Measurements from ENCODE around the gene PEAK1.
"Not testable (repeated sequence)": the region's sequence is repeated elsewhere in the genome, so short reads cannot be mapped to it uniquely, and the experiment has no call there.

The PEAK1 gene

GRCh38 chr15:77173487-77173886 lies 246.4 kb downstream of the PEAK1 start:
- H3K4me3 Mint-ChIP-seq, result no peak overlapping the region
- peaks cover 6% of the 10 kb centered on the region for H3K36me3 Mint-ChIP-seq (ENCODE audit: low read depth)
- no peaks in the 10 kb centered on the region for H3K4me1 Mint-ChIP-seq (ENCODE audit: low read depth)
- H3K27ac Mint-ChIP-seq, result no peak overlapping the region
- no peaks in the 10 kb centered on the region for H3K27me3 Mint-ChIP-seq (ENCODE audit: low read depth)
- H3K9me3 Mint-ChIP-seq, result no peaks in the 10 kb centered on the region

- Mint-ChIP-seq H3K4me1 (ENCODE audit: low read depth) (no peaks in the 10 kb centered on the region), H3K27me3 (ENCODE audit: low read depth) (no peaks in the 10 kb centered on the region), H3K27ac (no peak overlapping the region), H3K36me3 (ENCODE audit: low read depth) (peaks cover 6% of the 10 kb centered on the region), H3K9me3 (no peaks in the 10 kb centered on the region), H3K4me3 (no peak overlapping the region)
These were observed 248.5 kb downstream of the PEAK1 start for GRCh38 chr15:77171221-77171967.

- Mint-ChIP-seq H3K9me3 (no peaks in the 10 kb centered on the region), H3K27me3 (ENCODE audit: low read depth) (no peaks in the 10 kb centered on the region), H3K36me3 (ENCODE audit: low read depth) (peaks cover 6% of the 10 kb centered on the region), H3K4me3 (no peak overlapping the region), H3K4me1 (ENCODE audit: low read depth) (peaks cover 8% of the 10 kb centered on the region), H3K27ac (no peak overlapping the region)
These were observed 251.3 kb downstream of the PEAK1 start for GRCh38 chr15:77168616-77169015.

GRCh38 chr15:77168141-77168540 lies 251.8 kb downstream of the PEAK1 start:
- no peak overlapping the region for H3K27ac Mint-ChIP-seq
- H3K4me1 Mint-ChIP-seq (ENCODE audit: low read depth), result peaks cover 8% of the 10 kb centered on the region
- H3K4me3 Mint-ChIP-seq, result no peak overlapping the region
- H3K36me3 Mint-ChIP-seq (ENCODE audit: low read depth), result peaks cover 6% of the 10 kb centered on the region
- H3K9me3 Mint-ChIP-seq, result no peaks in the 10 kb centered on the region
- H3K27me3 Mint-ChIP-seq (ENCODE audit: low read depth), result no peaks in the 10 kb centered on the region

DNA sequence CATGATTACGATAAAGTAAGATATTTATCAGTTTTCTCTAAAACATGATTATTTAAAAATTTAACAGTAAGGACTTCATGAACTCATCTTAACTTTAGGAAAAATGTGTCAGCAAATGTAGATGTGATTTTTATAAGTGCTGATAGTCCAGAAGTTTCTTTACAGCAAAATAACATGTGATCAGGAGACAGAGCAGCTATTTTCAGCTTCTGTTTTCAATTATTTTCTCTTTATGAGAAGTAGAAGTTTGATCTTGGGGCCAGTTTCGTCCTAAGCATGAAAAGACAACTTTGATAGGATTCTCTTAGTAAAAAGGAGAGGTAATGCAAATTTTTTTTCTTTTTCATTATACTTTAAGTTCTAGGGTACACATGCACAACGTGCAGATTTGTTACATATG lies 252.5 kb downstream of the PEAK1 start:
- peaks cover 6% of the 10 kb centered on the region for H3K36me3 Mint-ChIP-seq (ENCODE audit: low read depth)
- peaks cover 8% of the 10 kb centered on the region for H3K4me1 Mint-ChIP-seq (ENCODE audit: low read depth)
- H3K27ac Mint-ChIP-seq, result no peak overlapping the region
- H3K27me3 Mint-ChIP-seq (ENCODE audit: low read depth), result no peaks in the 10 kb centered on the region
- no peaks in the 10 kb centered on the region for H3K9me3 Mint-ChIP-seq
- H3K4me3 Mint-ChIP-seq, result no peak overlapping the region

DNA sequence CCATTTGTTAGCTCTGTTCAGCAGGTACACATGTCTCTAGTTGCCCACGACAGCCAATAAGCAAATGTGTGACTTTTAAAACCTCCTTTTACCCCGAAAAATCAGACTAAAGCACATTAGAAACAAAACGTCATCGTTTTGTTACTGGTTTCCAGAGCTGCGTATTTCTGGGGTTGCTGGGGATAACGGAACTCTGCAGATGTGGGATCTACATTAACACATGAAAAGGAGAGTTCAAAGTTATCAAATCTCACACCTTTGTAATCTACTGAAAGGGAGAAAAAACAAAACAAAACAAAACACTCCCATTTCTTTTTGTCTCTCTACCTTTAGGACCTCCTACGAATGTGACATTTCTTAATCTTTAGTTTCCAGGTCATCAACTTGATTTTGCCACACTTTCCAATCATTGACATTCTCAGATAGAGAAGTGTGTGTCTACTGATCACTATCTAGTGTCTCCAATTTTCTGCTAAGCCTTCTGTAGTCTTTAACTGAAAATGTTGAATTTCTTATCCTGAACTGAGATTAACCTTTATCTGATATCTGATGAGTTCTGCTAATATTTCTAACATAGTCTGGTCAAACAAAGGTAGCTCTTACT lies 256.0 kb downstream of the PEAK1 start:
- peaks cover 14% of the 10 kb centered on the region for H3K4me1 Mint-ChIP-seq (ENCODE audit: low read depth)
- no peaks in the 10 kb centered on the region for H3K27me3 Mint-ChIP-seq (ENCODE audit: low read depth)
- no peak overlapping the region for H3K27ac Mint-ChIP-seq
- no peaks in the 10 kb centered on the region for H3K9me3 Mint-ChIP-seq
- H3K4me3 Mint-ChIP-seq, result no peak overlapping the region
- no peaks in the 10 kb centered on the region for H3K36me3 Mint-ChIP-seq (ENCODE audit: low read depth)

DNA sequence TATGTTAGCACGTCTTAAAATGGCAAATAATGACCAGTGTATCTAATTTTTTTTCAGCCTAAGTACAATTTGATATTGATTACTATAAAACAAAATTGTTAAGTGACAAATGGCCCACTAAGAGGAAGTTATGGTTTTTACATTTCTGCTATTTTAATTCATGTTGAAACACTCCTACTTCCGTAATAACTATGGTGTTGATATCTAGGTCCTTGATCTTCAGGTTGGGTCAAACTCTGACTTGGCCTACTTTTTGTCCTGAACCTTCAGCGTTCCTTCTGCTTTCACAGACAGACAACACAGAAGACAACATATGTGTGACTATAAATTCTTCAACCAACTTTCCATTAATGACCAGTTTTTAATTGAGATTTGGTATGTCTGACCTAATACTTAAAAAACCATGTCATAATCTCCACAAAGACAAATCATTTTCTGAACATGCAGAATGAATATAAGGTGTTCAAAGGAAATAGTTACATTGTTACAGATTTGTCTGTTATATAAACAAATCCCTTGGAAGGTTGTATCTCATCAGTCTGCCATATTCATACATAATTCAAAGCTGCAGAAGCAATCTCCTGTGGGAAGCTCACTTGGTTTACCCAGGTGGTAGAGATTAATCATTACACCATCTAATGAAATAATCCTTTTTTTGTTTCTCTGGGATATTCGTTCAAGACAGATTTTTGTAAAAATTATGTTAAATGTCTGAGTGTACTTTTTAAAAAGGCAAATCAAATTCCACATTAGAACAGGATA lies 256.9 kb downstream of the PEAK1 start:
- no peak overlapping the region for H3K4me3 Mint-ChIP-seq
- H3K27me3 Mint-ChIP-seq (ENCODE audit: low read depth), result no peaks in the 10 kb centered on the region
- H3K4me1 Mint-ChIP-seq (ENCODE audit: low read depth), result peaks cover 14% of the 10 kb centered on the region
- no peaks in the 10 kb centered on the region for H3K36me3 Mint-ChIP-seq (ENCODE audit: low read depth)
- no peaks in the 10 kb centered on the region for H3K9me3 Mint-ChIP-seq
- H3K27ac Mint-ChIP-seq, result no peak overlapping the region

DNA sequence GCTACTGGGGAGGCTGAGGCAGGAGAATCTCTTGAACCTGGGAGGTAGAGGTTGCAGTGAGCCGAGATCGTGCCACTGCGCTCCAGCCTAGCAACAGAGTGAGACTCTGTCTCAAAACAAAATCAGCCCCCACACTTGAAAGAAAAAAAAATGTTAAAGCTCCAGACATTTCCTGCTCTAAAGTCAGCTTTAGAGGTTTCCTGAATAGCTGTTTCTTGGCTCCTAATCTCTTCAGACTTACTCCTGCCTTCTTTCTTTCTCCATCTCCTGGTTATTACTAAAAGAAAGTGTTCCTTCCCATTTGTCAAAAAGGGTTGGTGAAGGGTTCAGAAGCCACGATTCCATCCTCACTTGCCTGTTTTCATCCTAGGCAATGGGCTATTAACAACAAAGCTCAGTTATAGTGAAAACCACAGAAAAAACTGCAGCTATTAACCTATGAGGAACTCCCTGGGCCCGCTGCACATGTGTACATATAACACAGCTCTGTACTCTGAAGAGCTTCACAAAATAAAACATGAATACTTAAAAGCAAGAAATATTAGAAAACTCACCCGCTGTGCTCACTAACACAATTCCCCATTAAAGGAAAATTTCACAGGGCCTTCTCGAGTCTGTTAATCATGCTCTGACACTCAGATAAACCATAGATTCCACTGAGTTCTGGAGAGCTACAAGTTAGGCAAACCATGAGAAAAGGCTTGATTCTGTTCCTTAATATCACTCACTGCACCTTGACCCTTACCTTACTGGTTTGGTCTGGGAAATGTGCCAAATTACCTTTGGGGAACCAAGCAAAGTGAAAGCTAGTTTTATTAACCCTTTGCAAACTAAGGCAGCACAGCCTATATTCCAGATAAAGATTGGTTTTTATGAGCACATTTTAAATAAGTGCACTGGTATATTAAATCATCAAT lies 259.1 kb downstream of the PEAK1 start:
- H3K36me3 Mint-ChIP-seq (ENCODE audit: low read depth), result peaks cover 9% of the 10 kb centered on the region
- peaks cover 15% of the 10 kb centered on the region for H3K4me1 Mint-ChIP-seq (ENCODE audit: low read depth)
- no peak overlapping the region for H3K27ac Mint-ChIP-seq
- H3K9me3 Mint-ChIP-seq, result no peaks in the 10 kb centered on the region
- no peak overlapping the region for H3K4me3 Mint-ChIP-seq
- H3K27me3 Mint-ChIP-seq (ENCODE audit: low read depth), result no peaks in the 10 kb centered on the region

GRCh38 chr15:77156000-77156399 lies 263.9 kb downstream of the PEAK1 start:
- H3K27ac Mint-ChIP-seq; H3K4me1 Mint-ChIP-seq (ENCODE audit: low read depth): not testable (repeated sequence)

DNA sequence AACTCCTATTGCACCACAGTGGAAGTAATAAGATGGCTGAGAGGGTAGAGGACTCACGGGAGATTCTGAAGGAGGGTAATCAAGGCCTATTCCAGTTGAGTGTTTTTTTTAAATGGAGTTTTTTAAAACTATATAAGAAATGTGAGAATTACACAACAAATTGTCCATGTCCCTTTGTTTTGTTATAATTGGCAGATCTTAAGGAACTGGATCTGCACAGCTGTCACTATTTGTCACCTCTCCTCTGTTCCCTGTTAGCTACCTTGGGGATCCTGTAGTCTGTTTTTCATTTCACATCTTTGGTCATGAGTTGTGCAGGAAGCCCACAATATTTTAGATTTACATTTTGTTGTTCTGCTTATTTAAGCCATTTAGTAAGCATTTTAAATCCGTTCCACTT lies 271.7 kb downstream of the PEAK1 start:
- no peak overlapping the region for H3K4me3 Mint-ChIP-seq
- H3K4me1 Mint-ChIP-seq (ENCODE audit: low read depth), result no peaks in the 10 kb centered on the region
- H3K27me3 Mint-ChIP-seq (ENCODE audit: low read depth), result no peaks in the 10 kb centered on the region
- peaks cover 7% of the 10 kb centered on the region for H3K36me3 Mint-ChIP-seq (ENCODE audit: low read depth)
- H3K9me3 Mint-ChIP-seq, result peaks cover 5% of the 10 kb centered on the region
- H3K27ac Mint-ChIP-seq, result no peak overlapping the region

More at GRCh38 chr15:77156000-77156399, 263.9 kb downstream of the PEAK1 start:
- H3K9me3 Mint-ChIP-seq; H3K27me3 Mint-ChIP-seq (ENCODE audit: low read depth); H3K4me3 Mint-ChIP-seq: not testable (repeated sequence)
- peaks cover 12% of the 10 kb centered on the region for H3K36me3 Mint-ChIP-seq (ENCODE audit: low read depth)

- H3K27me3 Mint-ChIP-seq (ENCODE audit: low read depth), result no peaks in the 10 kb centered on the region
- no peak overlapping the region for H3K4me3 Mint-ChIP-seq
- H3K4me1 Mint-ChIP-seq (ENCODE audit: low read depth), result no peaks in the 10 kb centered on the region
- peaks cover 13% of the 10 kb centered on the region for H3K9me3 Mint-ChIP-seq
- H3K36me3 Mint-ChIP-seq (ENCODE audit: low read depth), result peaks cover 16% of the 10 kb centered on the region
- no peak overlapping the region for H3K27ac Mint-ChIP-seq
These were observed 274.5 kb downstream of the PEAK1 start for GRCh38 chr15:77145370-77145769.

- peaks cover 16% of the 10 kb centered on the region for H3K36me3 Mint-ChIP-seq (ENCODE audit: low read depth)
- no peaks in the 10 kb centered on the region for H3K4me1 Mint-ChIP-seq (ENCODE audit: low read depth)
- H3K27ac Mint-ChIP-seq, result no peak overlapping the region
- no peaks in the 10 kb centered on the region for H3K27me3 Mint-ChIP-seq (ENCODE audit: low read depth)
- peaks cover 18% of the 10 kb centered on the region for H3K9me3 Mint-ChIP-seq
- no peak overlapping the region for H3K4me3 Mint-ChIP-seq
These were observed 275.3 kb downstream of the PEAK1 start for GRCh38 chr15:77144492-77145070.

GRCh38 chr15:77144026-77144425 lies 275.9 kb downstream of the PEAK1 start:
- Mint-ChIP-seq H3K4me3 (no peak overlapping the region), H3K36me3 (ENCODE audit: low read depth) (peaks cover 16% of the 10 kb centered on the region), H3K4me1 (ENCODE audit: low read depth) (no peaks in the 10 kb centered on the region), H3K27me3 (ENCODE audit: low read depth) (no peaks in the 10 kb centered on the region), H3K27ac (no peak overlapping the region), H3K9me3 (peaks cover 22% of the 10 kb centered on the region)

DNA sequence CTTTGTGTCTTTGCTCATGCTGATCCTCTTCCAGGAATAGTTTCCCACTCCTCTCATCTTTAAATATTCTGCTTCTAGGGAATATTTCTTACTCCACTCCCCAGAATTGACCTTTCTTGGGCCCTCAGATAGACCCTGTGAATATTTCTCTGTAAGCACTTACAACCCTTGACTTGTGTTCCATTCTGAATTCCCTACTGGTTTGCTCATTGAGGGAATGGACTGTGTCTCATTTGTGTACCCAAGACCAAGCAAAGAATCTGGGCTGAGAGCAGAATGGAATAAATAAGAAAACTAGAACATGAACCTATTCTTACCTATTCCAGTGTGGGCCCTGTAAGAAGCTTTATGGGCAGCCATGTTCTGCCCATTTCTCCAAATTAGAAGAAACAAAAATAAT lies 276.3 kb downstream of the PEAK1 start:
- H3K27me3 Mint-ChIP-seq (ENCODE audit: low read depth), result no peaks in the 10 kb centered on the region
- H3K4me3 Mint-ChIP-seq, result no peak overlapping the region
- peaks cover 16% of the 10 kb centered on the region for H3K36me3 Mint-ChIP-seq (ENCODE audit: low read depth)
- H3K27ac Mint-ChIP-seq, result no peak overlapping the region
- H3K4me1 Mint-ChIP-seq (ENCODE audit: low read depth), result no peaks in the 10 kb centered on the region
- H3K9me3 Mint-ChIP-seq, result peaks cover 24% of the 10 kb centered on the region
